Measurements from ENCODE around the gene KIF14.

KIF14 gene, protein sequence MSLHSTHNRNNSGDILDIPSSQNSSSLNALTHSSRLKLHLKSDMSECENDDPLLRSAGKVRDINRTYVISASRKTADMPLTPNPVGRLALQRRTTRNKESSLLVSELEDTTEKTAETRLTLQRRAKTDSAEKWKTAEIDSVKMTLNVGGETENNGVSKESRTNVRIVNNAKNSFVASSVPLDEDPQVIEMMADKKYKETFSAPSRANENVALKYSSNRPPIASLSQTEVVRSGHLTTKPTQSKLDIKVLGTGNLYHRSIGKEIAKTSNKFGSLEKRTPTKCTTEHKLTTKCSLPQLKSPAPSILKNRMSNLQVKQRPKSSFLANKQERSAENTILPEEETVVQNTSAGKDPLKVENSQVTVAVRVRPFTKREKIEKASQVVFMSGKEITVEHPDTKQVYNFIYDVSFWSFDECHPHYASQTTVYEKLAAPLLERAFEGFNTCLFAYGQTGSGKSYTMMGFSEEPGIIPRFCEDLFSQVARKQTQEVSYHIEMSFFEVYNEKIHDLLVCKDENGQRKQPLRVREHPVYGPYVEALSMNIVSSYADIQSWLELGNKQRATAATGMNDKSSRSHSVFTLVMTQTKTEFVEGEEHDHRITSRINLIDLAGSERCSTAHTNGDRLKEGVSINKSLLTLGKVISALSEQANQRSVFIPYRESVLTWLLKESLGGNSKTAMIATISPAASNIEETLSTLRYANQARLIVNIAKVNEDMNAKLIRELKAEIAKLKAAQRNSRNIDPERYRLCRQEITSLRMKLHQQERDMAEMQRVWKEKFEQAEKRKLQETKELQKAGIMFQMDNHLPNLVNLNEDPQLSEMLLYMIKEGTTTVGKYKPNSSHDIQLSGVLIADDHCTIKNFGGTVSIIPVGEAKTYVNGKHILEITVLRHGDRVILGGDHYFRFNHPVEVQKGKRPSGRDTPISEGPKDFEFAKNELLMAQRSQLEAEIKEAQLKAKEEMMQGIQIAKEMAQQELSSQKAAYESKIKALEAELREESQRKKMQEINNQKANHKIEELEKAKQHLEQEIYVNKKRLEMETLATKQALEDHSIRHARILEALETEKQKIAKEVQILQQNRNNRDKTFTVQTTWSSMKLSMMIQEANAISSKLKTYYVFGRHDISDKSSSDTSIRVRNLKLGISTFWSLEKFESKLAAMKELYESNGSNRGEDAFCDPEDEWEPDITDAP (N-terminal part only)

DNA sequence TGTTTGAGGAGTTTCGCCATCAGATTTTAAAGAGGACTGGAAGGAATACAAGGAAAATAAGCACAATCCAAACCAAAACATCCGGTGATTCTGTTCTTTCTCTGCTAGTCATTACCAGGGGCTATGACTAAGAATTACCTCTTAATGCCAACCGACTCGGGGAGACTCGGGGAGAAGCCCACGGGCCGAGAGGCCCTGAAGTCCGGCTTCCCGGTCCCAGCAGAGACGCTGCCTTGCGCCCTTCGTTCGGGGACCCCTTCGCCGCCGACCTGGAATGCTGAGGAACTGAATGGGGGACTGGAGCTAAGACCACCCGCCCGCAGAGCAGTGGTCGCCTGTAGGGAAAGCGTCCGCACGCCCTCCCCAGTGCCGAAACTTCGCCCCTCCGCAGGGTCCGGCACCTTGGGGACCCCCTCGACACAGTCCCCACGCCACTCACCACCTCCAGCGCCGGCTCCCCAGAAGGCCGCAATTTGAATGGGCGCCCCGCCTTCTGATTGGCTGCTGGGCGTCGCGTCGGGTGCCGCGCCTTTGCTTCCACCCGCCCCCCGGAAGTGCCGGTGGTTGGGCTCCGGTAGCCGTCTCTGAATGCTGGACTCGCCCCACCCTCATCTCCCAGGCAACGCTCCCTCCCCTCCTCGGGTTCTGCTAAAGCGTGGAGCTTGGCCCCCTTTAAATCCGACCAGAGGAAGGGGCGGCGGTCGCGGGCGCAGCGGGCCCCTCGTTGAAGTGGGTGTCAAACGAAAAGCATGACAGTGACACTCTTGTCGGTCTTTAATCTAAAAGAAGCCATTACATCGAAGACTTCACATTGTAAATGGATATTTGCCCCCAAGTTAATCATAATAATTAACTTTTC is at the start of gene KIF14:
Gene KIF14, minus strand, starts transcription at position 479 of the 859 bp plus-strand sequence. CDS start 2,028 bp downstream, outside the sequence.
- DNase-seq (ENCODE audit: low spot score) = peak; percentile 93

DNA sequence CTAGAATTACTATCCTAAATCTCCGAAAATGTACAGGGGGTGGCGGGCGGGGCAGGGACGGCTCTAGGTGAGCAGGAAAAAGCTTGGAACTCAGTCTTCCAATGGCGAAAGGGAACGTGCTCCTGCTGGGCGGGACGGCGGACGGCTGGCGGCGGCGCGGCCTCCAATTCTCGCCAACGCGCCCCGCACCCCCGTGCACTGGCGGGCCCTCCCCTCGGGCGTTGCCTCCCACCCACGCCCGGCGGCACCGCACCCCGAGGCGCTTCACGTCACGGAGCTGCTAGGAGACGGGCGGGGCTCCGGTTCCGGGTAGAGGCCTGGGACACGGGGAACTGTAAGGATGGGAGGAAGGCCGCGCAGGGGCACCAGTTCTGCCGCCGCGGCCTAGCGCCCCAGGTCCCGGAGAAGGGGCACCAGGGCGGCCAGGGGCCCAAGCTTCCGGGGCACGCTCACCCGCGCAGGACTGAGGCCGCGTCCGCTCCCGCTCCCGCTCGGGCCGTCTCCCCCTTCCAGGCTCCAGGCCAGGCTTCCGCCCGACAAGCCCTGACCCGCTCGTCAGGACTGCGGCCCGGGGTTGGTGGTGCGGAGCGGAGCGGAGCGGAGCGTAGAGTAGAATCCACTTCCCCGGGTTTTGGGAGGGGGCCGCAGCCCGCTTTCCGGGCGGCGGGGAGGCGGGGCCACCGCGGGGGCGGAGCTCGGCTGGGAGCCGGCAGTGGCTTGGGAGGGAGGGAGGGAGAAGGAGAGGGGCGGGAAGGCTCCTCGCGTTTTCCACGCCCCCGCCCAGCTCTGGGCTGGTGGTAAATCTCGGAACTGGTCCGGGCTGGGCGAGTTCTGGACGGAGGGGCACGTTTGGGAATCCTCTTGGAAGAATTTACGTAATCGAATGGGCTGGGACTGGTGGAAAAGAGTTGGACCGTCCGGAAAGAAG is 49.0 kb upstream of the KIF14 start, which contains the start of gene DDX59:
Gene DDX59, minus strand, starts transcription at position 594 of the 928 bp plus-strand sequence. CDS start 3,167 bp downstream, outside the sequence.
- DNase-seq (ENCODE audit: low spot score) = peak; percentile 96

DNA sequence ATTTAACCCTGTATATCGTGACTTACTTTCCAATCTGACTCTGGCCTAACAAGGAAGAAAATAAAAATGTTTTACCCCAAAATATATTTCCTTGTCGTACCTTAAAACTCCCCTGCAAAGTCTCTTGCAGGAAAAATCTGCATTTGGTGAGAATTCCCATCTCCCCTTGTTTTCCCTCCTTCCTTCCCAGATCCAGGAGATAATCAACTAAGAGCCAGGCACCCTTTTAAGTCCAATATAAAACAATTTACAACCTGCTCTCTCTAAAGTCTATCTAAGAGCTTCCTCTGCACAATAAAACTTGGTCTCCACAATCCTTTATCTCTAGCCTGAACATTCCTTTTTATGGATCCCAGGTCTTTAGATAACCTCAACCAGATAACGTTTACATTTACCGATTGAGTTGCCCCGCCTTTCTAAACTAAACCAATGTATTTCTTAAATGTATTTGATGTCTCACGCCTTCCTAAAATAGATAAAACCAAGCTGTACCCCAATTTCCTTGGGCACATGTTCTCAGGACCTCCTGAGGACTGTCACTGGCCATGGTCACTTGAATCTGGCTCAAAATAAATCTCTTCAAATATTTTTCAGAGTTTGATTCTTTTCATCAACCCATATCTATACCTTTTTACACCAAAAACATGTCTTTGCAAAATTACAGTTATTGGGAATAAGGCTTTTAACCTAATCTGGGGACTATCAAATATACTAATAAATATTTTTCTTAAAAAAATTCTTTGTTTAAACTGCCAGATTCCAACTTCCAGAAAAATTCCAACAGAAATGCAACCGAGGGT is 48.2 kb upstream of the KIF14 start:
- peak; percentile 4 for DNase-seq (ENCODE audit: low spot score)

DNA sequence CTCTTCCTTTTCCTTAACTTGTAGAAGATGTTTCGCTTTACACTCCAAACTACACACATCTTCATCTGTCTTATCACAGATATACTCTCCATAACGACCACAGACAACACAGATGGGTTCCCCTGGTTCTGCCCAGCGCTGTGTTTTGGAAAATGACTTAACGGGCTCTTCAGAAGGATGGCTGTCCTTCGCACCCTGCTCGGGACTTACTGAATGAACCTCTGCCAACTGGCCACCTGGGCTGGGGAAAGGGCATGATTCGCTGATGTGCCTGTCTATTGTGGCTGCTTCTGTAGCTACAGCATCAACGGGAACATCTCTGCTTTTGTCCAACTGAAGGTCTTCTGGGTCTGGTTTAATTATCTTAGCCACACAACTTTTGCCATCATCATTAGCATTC is 45.8 kb upstream of the KIF14 start:
- no peak for DNase-seq (ENCODE audit: low spot score)

DNA sequence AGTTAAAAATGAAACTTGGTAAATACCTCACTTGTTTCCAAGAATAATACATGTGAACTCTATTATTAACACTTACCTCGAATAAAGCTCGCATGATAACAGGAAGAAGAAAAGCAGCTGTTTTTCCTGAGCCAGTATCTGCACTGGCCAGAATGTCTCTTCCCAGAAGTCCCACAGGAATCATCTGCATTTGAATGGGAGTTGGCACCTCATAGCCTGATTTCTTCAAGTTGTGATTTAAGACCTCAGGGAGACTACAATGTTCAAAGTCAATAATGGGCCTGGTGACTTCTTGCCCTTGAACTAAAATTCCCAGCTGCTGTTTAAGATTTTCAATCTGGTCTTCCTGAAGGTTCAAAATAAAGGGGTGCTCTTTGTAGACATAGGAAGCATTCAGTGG is 45.3 kb upstream of the KIF14 start:
- DNase-seq (ENCODE audit: low spot score) = no peak

DNA sequence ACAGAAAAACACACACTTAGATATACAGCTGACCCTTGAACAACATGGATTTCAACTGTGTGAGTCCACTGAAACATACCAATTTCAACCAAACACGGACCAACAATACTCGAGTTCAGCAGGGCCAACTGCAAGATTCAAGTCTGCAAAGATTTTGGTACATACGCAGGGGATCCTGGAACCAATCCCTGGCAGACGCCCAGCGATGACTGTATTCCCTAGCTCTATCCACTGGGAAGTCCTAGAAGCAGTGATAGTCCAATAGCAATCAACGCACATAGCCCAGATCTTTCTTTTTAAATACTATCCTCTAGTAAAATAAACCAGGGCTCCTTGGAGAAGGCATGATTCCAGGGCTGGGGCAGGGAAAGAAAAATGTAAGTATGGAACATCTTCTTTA is 40.2 kb upstream of the KIF14 start:
- DNase-seq (ENCODE audit: low spot score) = no peak

DNA sequence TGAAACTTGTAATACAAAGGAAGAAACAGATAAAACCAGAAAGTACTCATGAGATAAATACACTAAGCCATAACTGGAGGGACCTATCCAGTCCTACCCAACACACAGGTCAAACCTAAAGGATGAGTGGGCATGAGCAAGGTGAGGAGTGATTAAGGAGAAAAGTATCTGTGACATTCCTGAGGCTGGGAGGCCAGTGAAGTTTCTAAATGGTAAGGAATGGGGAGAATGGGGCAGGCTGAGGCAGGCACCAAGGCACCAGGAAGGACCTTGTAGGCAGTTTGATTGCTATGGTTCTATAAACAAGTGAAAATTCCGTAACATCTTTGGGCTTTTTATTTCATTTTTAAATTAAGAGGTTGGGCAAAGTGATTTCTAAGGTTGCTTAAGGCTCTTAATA is 38.7 kb upstream of the KIF14 start:
- peak; percentile 46 for DNase-seq (ENCODE audit: low spot score)

DNA sequence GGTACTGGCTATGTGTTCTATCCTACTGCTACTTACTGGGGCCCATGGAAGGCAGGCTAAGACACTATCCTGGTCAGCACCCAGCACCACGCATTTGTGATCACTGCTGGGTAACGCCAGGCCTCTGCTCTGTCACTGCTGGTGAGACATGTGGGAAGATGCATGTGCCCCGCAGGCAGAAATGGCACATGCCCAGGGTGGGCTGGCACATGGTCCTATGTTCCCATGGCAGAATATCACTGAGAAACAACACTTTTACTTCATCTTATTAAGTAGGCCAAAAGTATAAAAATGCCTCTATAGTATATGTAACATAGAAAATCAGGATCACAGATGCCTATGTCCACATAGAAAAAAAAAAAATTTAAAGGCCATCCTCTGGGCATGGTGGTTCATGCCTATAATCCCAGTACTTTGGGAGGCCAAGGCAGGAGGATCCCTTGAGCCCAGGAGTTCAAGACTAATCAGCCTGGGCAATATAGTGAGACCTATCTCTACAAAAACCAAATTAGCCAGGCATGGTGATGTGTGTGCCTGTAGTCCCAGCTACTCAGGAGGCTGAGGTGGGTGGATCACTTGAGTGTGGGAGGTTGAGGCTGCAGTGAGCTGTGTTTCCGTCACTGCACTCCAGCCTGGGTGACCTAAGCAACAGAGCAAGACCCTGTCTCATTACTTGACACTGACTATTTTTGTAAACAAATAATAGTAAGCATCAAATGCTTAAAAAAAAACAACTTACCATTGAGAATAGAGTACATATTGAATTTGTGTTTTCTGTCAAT is 37.7 kb upstream of the KIF14 start:
- DNase-seq (ENCODE audit: low spot score) = no peak

DNA sequence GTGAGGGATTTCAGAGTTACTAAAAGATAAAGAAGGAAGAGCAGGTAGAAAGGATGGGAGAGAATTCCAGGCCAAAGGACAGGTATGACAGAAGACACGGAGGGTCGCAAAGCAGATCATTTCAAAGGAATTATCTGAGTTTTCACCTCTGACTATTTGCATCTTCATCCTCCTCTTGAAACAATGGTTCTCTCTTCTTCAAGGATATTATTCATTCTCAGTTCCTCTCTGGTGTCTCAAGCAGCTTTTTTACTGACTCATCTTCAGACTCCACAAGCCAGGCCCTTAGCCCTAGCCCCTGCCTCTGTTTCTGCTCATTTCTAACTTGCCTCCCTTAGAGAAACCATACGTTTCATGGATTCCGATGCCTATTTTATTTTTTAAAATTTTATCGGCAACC is 34.1 kb upstream of the KIF14 start:
- DNase-seq (ENCODE audit: low spot score) = no peak

DNA sequence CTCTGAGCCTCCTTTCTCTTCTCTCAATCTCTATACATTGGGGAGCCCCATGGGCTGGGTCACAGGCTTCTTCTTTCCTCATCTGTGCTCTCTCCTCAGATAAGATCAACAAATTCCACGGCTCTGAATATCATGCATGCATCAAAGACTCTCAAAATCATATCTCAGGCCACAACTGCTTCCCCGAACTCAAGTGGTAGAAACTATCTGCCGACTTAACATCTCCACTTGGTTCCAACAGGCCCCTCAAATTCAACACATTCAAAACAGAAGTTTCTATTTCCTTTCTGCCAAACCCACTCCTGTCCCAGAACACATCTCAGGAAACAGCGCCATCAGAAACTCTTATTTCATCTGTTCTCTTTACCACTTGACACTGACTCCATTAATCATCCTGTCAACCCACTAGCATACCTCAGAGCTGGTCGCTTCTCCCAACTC is 32.5 kb upstream of the KIF14 start:
- no peak for DNase-seq (ENCODE audit: low spot score)

DNA sequence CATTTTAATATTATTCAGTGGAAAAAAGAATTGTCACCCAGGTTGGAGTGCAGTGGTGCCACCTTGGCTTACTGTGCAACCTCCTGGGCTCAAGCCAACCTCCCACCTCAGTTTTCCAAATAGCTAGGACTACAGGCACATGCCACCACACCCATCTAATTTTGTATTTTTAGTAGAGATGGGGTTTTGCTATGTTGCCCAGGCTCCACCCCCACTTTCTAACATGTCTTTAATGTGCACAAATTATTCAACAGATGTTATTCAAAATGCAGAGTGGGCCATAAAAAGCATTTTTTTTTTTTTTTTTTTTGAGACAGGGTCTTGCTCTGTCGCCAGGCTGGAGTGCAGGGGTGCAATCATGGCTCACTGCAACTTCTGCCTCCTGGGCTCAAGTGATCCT is 31.8 kb upstream of the KIF14 start:
- no peak for DNase-seq (ENCODE audit: low spot score)

DNA sequence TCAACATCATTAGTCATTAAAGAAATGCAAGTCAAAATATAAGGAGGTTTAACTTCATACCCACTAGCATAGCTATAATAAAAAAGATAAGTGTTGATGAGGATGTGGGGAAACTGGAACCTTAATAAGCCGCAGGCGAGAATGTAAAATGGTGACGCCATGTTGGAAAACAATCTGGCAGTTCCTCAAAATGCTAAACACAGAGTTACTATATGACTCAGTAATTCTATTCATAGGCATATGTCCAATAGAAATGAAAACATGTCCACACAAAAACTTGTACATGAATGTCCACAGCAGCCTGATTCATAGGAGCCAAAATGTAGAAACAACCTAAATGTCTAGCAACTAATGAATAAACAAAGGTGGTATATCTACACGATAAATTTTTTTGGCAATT is 26.0 kb upstream of the KIF14 start:
- no peak for DNase-seq (ENCODE audit: low spot score)

DNA sequence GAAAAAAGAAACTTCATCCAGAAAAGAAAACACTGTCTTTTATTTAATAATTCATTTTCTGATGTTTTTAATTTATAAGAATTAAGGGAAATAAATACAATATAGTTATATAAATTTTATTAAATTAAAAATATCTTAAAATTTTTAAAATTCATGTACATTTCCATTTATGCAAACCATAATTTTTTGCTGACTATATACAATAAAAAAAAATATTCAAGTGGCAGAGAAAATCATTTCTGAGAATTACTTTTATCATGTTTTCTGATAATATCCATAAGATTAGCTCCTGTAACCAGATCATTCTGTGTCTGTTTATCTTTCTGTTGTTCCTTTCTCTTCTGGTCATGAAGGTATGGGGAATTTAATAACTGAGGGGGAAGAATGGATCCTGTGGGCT is 23.5 kb upstream of the KIF14 start:
- DNase-seq (ENCODE audit: low spot score) = no peak

DNA sequence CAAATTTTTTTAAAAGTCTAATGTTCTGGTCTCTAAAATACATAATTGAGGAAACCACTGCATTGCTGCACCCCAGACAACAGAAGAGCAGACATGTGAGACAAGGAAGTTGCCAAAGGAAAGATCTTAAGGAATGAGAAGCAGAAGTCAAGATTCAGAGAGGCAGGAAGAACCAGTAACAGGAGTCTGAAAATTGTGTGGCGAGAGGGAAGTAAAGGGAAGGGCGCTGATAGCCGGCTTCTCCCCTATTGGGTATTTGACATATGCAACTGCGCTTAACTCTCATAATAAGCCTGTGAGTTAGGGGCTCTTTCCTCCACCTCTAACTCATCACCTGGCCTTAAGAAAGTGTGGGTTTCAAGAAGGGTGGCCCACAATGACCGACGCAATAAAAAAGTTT is 21.9 kb upstream of the KIF14 start:
- no peak for DNase-seq (ENCODE audit: low spot score)

DNA sequence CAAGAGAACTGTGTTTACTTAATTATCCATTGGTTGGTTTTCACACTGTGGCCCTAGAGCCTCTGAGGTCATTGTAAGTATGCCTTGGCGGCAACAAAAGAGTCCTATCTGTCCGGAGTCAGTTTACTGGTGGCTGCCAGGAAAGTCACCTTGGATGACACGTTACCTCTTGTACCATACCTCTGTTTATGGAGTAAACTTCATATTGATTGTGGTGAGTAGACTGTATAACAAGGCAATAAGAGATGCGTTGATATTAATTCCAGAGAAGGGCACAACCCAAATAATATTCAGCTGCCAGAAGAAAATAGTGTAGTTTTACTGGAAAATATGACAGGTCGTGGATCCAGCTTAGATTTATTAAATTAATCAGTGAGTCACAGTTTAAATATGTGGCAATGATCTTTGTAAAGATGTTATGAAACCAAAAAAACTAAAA is 20.4 kb upstream of the KIF14 start:
- DNase-seq (ENCODE audit: low spot score) = no peak

DNA sequence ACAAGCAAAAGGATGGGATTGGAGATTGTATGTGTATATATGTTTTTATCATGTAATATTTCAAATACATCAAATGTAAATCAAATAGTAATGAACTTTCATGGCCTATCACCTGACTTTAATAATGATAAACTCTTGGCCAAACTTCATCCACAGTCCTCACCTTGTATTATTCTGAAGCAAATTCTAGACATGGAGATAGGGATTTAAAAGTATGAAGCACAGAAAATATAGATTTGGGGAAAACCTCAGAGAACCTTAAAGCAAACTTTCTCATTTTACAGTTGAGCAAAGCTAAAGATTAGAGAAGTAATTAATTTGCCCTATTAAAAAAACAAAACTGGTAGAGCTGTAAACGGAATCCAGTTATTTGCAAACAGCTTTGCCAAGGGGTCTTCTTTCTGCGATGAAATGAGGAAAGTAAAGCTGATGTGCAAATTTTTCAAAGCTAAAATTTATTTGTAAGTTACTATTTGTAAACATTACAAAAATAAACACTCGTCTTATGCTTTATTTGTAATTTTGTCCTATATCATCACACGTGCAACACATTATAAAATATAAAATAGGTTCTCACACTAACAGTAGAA is 19.9 kb upstream of the KIF14 start:
- no peak for DNase-seq (ENCODE audit: low spot score)

DNA sequence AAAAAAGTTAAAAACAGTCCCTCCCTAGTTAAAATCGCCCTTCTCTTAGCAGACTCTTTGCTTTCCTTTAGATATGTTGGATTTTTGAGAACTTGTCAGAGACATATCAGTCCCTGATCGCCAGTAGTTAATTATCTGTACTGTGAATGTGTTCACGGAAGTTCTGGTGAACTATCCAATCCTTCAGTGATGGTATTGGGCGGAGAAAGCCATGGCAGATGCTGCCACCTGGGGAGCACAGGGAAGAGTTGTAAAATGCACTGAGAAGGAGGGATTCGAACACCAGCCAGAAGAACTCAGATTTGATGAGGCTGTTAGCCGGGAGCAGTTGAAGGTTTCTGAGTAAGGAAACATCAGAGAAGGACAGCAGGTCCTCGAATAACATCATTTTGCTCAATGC is 17.5 kb upstream of the KIF14 start:
- DNase-seq (ENCODE audit: low spot score) = no peak

DNA sequence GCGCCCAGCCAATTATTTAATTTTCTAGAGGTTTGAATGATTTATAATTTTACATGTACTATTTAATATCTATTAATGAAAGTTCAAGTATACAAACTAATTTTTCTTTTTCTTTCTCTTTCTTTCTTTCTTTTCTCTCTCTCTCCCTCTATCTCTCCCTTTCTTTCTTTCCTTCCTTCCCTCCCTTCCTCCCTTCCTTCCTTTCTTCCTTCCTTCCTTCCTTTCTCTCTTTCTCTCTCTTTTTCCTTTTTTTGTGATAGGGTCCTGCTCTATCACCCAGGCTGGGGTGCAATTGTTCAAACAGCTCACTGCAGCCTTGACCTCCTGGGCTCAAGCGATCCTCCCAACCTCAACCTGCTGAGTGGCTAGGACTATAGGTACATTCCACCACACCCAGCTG is 16.1 kb upstream of the KIF14 start:
- no peak for DNase-seq (ENCODE audit: low spot score)
